ENCODE results near the gene SPHKAP.
"Not testable (repeated sequence)": the region's sequence is repeated elsewhere in the genome, so short reads cannot be mapped to it uniquely, and the experiment has no call there.

SPHKAP gene

DNA sequence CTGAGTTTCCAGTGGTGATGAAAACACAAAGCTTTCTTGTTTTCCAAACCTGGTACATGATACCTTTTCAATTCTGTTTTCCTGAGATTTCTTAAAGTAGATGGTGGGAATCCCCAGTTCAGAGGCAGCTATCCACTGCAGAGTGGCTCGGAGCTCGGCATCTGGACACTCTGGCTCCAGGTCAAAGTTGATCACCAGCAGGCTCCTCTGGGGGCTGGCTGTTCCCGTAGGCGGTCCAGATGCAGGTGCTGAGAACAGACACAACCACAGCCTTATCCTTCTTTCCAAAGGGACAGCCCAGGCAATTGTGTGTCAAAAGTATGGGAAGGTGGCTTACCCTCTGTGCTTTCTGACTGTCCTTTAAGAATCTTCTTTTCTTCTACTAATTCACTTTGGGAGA lies 190.6 kb downstream of the SPHKAP start:
- Histone ChIP-seq H3K9ac (ENCODE audit: low read depth in 1 of 2, low read length in 2 of 2) (no peak overlapping the region), H3K9me3 (ENCODE audit: control insufficient read depth in 2 of 2, low read length in 2 of 2) (no peaks in the 10 kb centered on the region), H3K27me3 (ENCODE audit: control insufficient read depth in 2 of 2, insufficient read depth in 2 of 2, low read length in 2 of 2) (no peaks in the 10 kb centered on the region), H3K27ac (ENCODE audit: low read depth in 2 of 2, low read length in 2 of 2) (no peak overlapping the region), H3K4me3 (ENCODE audit: low read length in 2 of 2) (no peak overlapping the region), H3K36me3 (ENCODE audit: control insufficient read depth in 2 of 2, insufficient read depth in 2 of 2, low read length in 2 of 2) (no peaks in the 10 kb centered on the region), H3K4me1 (ENCODE audit: control insufficient read depth in 2 of 2, insufficient read depth in 2 of 2, low read length in 2 of 2) (no peaks in the 10 kb centered on the region)

- Histone ChIP-seq H3K4me3 (ENCODE audit: low read length in 2 of 2) (no peak overlapping the region), H3K27ac (ENCODE audit: low read depth in 2 of 2, low read length in 2 of 2) (no peak overlapping the region), H3K4me1 (ENCODE audit: control insufficient read depth in 2 of 2, insufficient read depth in 2 of 2, low read length in 2 of 2) (no peaks in the 10 kb centered on the region), H3K9ac (ENCODE audit: low read depth in 1 of 2, low read length in 2 of 2) (no peak overlapping the region), H3K36me3 (ENCODE audit: control insufficient read depth in 2 of 2, insufficient read depth in 2 of 2, low read length in 2 of 2) (no peaks in the 10 kb centered on the region), H3K27me3 (ENCODE audit: control insufficient read depth in 2 of 2, insufficient read depth in 2 of 2, low read length in 2 of 2) (no peaks in the 10 kb centered on the region), H3K9me3 (ENCODE audit: control insufficient read depth in 2 of 2, low read length in 2 of 2) (no peaks in the 10 kb centered on the region)
These were observed 208.2 kb downstream of the SPHKAP start for GRCh38 chr2:227973241-227973640.

- H3K4me3 ChIP-seq (ENCODE audit: low read length in 2 of 2), result no peak overlapping the region
- no peaks in the 10 kb centered on the region for H3K4me1 ChIP-seq (ENCODE audit: control insufficient read depth in 2 of 2, insufficient read depth in 2 of 2, low read length in 2 of 2)
- H3K27ac ChIP-seq (ENCODE audit: low read depth in 2 of 2, low read length in 2 of 2), result no peak overlapping the region
- no peak overlapping the region for H3K9ac ChIP-seq (ENCODE audit: low read depth in 1 of 2, low read length in 2 of 2)
- no peaks in the 10 kb centered on the region for H3K9me3 ChIP-seq (ENCODE audit: control insufficient read depth in 2 of 2, low read length in 2 of 2)
- no peaks in the 10 kb centered on the region for H3K36me3 ChIP-seq (ENCODE audit: control insufficient read depth in 2 of 2, insufficient read depth in 2 of 2, low read length in 2 of 2)
- H3K27me3 ChIP-seq (ENCODE audit: control insufficient read depth in 2 of 2, insufficient read depth in 2 of 2, low read length in 2 of 2), result no peaks in the 10 kb centered on the region
These were observed 209.8 kb downstream of the SPHKAP start for GRCh38 chr2:227971619-227972230.

- H3K9ac ChIP-seq (ENCODE audit: low read depth in 1 of 2, low read length in 2 of 2), result no peak overlapping the region
- no peak overlapping the region for H3K4me3 ChIP-seq (ENCODE audit: low read length in 2 of 2)
- H3K9me3 ChIP-seq (ENCODE audit: control insufficient read depth in 2 of 2, low read length in 2 of 2), result no peaks in the 10 kb centered on the region
- H3K36me3 ChIP-seq (ENCODE audit: control insufficient read depth in 2 of 2, insufficient read depth in 2 of 2, low read length in 2 of 2), result no peaks in the 10 kb centered on the region
- H3K4me1 ChIP-seq (ENCODE audit: control insufficient read depth in 2 of 2, insufficient read depth in 2 of 2, low read length in 2 of 2), result no peaks in the 10 kb centered on the region
- no peaks in the 10 kb centered on the region for H3K27me3 ChIP-seq (ENCODE audit: control insufficient read depth in 2 of 2, insufficient read depth in 2 of 2, low read length in 2 of 2)
- no peak overlapping the region for H3K27ac ChIP-seq (ENCODE audit: low read depth in 2 of 2, low read length in 2 of 2)
These were observed 221.2 kb downstream of the SPHKAP start for GRCh38 chr2:227960317-227960716.

DNA sequence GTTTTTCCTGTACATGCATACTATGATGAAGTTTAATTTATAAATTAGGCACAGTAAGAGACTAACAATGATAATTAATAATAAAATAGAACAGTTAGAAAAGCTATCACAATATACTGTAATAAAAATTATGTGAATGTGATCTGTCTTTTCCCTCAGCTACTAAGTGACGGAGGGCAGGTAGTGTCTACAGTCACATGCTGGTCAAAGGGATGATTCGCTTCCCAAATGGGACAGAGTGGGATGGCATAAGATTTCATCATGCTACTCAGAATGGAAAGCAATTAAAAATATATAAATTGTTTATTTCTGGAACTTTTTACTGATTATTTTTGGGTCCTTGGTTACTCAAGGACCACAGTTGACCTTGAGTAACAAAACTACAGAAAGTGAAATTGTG lies 238.5 kb downstream of the SPHKAP start:
- Histone ChIP-seq H3K27me3 (ENCODE audit: control insufficient read depth in 2 of 2, insufficient read depth in 2 of 2, low read length in 2 of 2) (no peaks in the 10 kb centered on the region), H3K9ac (ENCODE audit: low read depth in 1 of 2, low read length in 2 of 2) (no peak overlapping the region), H3K4me3 (ENCODE audit: low read length in 2 of 2) (no peak overlapping the region), H3K4me1 (ENCODE audit: control insufficient read depth in 2 of 2, insufficient read depth in 2 of 2, low read length in 2 of 2) (no peaks in the 10 kb centered on the region), H3K27ac (ENCODE audit: low read depth in 2 of 2, low read length in 2 of 2) (no peak overlapping the region), H3K36me3 (ENCODE audit: control insufficient read depth in 2 of 2, insufficient read depth in 2 of 2, low read length in 2 of 2) (no peaks in the 10 kb centered on the region), H3K9me3 (ENCODE audit: control insufficient read depth in 2 of 2, low read length in 2 of 2) (no peaks in the 10 kb centered on the region)

GRCh38 chr2:227942021-227942420 lies 239.5 kb downstream of the SPHKAP start:
- Histone ChIP-seq H3K9me3 (ENCODE audit: control insufficient read depth in 2 of 2, low read length in 2 of 2) (no peaks in the 10 kb centered on the region), H3K4me3 (ENCODE audit: low read length in 2 of 2) (no peak overlapping the region), H3K4me1 (ENCODE audit: control insufficient read depth in 2 of 2, insufficient read depth in 2 of 2, low read length in 2 of 2) (no peaks in the 10 kb centered on the region), H3K27ac (ENCODE audit: low read depth in 2 of 2, low read length in 2 of 2) (no peak overlapping the region), H3K27me3 (ENCODE audit: control insufficient read depth in 2 of 2, insufficient read depth in 2 of 2, low read length in 2 of 2) (no peaks in the 10 kb centered on the region), H3K36me3 (ENCODE audit: control insufficient read depth in 2 of 2, insufficient read depth in 2 of 2, low read length in 2 of 2) (no peaks in the 10 kb centered on the region), H3K9ac (ENCODE audit: low read depth in 1 of 2, low read length in 2 of 2) (no peak overlapping the region)

DNA sequence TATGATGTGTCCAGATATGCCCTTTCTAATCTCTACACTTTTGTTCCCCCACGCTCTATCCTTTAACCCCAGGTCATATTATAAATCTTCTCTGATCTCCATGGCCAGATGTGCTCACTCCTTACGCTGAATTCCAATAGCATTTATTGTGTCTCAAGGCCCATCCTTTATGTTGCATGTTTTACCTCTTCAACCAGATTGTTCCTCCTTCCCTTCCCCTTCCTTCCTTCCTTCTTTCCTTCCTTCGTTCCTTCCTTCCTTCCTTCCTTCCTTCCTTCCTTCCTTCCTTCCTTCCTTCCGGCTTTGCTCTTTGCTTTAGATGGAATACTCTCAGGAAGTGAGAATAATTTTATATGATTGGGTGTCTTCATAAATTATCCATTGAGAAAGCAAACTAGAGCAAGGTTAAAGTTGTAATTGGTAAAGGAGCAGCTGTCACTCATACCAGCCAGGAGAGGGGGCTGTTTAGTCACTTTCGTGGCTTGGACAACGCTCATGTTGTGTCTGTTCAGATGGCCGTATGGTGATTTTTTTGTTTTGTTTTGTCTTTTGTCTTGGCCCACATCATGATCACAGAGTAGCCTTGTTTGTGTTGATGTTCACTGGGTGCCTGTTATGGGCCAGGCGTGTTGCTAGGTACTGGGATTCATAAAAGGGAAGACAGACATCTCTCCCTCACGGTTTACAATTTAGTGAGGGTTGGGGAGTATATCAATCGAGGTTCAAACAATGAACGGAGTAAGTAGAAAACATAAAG lies 242.0 kb downstream of the SPHKAP start:
- Histone ChIP-seq H3K27ac (ENCODE audit: low read depth in 2 of 2, low read length in 2 of 2) (no peak overlapping the region), H3K4me3 (ENCODE audit: low read length in 2 of 2) (no peak overlapping the region), H3K36me3 (ENCODE audit: control insufficient read depth in 2 of 2, insufficient read depth in 2 of 2, low read length in 2 of 2) (no peaks in the 10 kb centered on the region), H3K27me3 (ENCODE audit: control insufficient read depth in 2 of 2, insufficient read depth in 2 of 2, low read length in 2 of 2) (no peaks in the 10 kb centered on the region), H3K9ac (ENCODE audit: low read depth in 1 of 2, low read length in 2 of 2) (no peak overlapping the region), H3K9me3 (ENCODE audit: control insufficient read depth in 2 of 2, low read length in 2 of 2) (no peaks in the 10 kb centered on the region), H3K4me1 (ENCODE audit: control insufficient read depth in 2 of 2, insufficient read depth in 2 of 2, low read length in 2 of 2) (no peaks in the 10 kb centered on the region)

DNA sequence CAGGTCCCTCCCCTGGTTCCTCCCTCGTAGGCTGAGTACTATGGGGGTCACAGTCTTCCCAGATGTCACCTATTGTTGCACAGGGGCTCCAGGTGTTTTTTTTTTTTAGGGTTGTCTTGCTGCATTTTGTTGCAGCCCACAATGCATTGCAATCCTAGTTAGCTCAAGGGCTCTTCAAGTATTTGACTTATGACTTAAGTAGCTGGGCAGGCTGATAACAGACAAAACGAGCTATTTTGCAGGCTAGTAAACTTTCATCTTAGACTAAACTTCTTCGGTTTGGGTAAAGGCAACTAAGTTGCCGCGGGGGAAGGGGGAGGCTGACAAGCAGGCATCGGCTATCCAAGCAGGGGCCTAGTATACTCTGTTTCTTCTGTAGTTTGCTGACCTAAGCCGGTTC lies 245.2 kb downstream of the SPHKAP start:
- not testable (repeated sequence) for H3K4me1 ChIP-seq (ENCODE audit: control insufficient read depth in 2 of 2, insufficient read depth in 2 of 2, low read length in 2 of 2); H3K9ac ChIP-seq (ENCODE audit: low read depth in 1 of 2, low read length in 2 of 2); H3K27ac ChIP-seq (ENCODE audit: low read depth in 2 of 2, low read length in 2 of 2); H3K27me3 ChIP-seq (ENCODE audit: control insufficient read depth in 2 of 2, insufficient read depth in 2 of 2, low read length in 2 of 2); H3K4me3 ChIP-seq (ENCODE audit: low read length in 2 of 2); H3K9me3 ChIP-seq (ENCODE audit: control insufficient read depth in 2 of 2, low read length in 2 of 2); H3K36me3 ChIP-seq (ENCODE audit: control insufficient read depth in 2 of 2, insufficient read depth in 2 of 2, low read length in 2 of 2)

DNA sequence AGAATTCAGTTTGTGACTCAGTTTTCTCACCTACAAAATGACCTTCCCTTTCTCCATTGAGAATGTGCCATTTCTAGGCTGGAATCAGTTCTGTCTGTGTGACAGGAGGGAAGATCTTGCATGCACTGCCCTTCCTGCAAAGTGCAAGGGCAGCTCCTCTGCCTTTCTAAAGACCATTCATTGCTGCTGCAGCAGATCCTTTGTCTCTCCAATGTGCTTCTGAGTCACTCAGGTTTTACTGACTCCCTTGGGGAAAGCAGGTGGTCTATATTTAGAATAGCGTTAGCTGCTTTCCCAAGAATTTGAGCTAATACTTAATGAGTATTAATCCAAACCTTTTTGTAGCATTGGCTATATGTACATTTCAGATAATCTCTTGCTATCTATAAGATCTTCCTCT lies 247.6 kb downstream of the SPHKAP start:
- Histone ChIP-seq H3K9me3 (ENCODE audit: control insufficient read depth in 2 of 2, low read length in 2 of 2) (no peaks in the 10 kb centered on the region), H3K4me3 (ENCODE audit: low read length in 2 of 2) (no peak overlapping the region), H3K4me1 (ENCODE audit: control insufficient read depth in 2 of 2, insufficient read depth in 2 of 2, low read length in 2 of 2) (no peaks in the 10 kb centered on the region), H3K27me3 (ENCODE audit: control insufficient read depth in 2 of 2, insufficient read depth in 2 of 2, low read length in 2 of 2) (no peaks in the 10 kb centered on the region), H3K27ac (ENCODE audit: low read depth in 2 of 2, low read length in 2 of 2) (no peak overlapping the region), H3K36me3 (ENCODE audit: control insufficient read depth in 2 of 2, insufficient read depth in 2 of 2, low read length in 2 of 2) (no peaks in the 10 kb centered on the region), H3K9ac (ENCODE audit: low read depth in 1 of 2, low read length in 2 of 2) (no peak overlapping the region)

DNA sequence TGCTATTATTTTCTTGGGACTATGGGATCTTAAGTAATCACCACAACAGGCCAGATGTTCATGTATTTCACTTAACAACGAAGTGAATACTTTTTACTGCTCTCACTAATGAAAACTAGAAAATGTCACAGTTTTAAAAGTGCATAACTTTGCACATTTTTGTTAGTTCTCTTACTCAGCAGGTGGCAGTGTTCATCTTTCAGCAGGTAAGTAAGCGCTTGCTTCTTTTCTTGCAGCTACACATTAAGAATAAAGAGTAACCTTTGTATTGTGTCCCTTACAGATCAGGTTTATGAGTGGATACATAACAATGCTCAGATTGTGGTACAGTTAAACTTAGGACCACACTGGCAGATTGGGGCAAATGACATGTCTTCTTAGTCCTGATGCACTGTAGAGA lies 249.1 kb downstream of the SPHKAP start:
- Histone ChIP-seq H3K9me3 (ENCODE audit: control insufficient read depth in 2 of 2, low read length in 2 of 2) (peaks cover 0 to 3% of the 10 kb centered on the region in 2 donors), H3K4me1 (ENCODE audit: control insufficient read depth in 2 of 2, insufficient read depth in 2 of 2, low read length in 2 of 2) (no peaks in the 10 kb centered on the region), H3K36me3 (ENCODE audit: control insufficient read depth in 2 of 2, insufficient read depth in 2 of 2, low read length in 2 of 2) (no peaks in the 10 kb centered on the region), H3K27ac (ENCODE audit: low read depth in 2 of 2, low read length in 2 of 2) (no peak overlapping the region), H3K27me3 (ENCODE audit: control insufficient read depth in 2 of 2, insufficient read depth in 2 of 2, low read length in 2 of 2) (no peaks in the 10 kb centered on the region), H3K9ac (ENCODE audit: low read depth in 1 of 2, low read length in 2 of 2) (no peak overlapping the region), H3K4me3 (ENCODE audit: low read length in 2 of 2) (no peak overlapping the region)
